ENCODE data around the gene MAGI2.

DNA sequence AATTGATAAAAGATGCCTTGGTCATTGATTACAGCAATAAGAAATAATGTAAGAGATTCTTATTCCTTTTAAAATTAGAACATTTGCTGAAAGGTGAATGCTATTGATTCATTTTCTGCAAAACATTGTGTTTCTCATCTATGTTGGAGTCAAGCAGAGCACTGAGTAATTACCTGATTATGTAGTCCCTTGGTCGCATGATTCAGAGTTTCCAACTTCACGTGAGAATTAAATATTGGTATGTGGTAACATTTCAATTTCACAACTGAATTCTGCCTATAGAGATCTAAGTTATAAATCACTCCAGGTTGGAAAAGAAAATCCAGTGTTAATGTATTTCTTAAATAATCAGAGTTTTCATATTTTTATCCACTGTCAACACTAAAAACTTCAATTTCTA lies 953.5 kb downstream of the MAGI2 start:
- TF ChIP-seq POLR2A (IDR thresholded peaks at IDR 0.05; ENCODE audit: low read depth, low read length) (no peak), POLR2AphosphoS5 (IDR thresholded peaks at IDR 0.05; ENCODE audit: low read depth, low read length) (no peak), TAF1 (IDR thresholded peaks at IDR 0.05; ENCODE audit: low read depth, low read length) (no peak)

Data from GM12891 (cell line).